Stimulated activated CD4-positive, alpha-beta T cell treated with anti-CD3 and anti-CD28 coated beads, Interleukin-1b, Interleukin-23, amount 100 ng/mL, for 24 hours (primary cell): Measurements from ENCODE around the gene ZNF384.
A peak's percentile ranks its signal among the peaks of the same experiment; 100 is the strongest.
"Not testable (repeated sequence)": the region's sequence is repeated elsewhere in the genome, so short reads cannot be mapped to it uniquely, and the experiment has no call there.

Experiments used
- DNase-seq, 4 experiments: peaks; one replicate each; pipeline ENCODE4 v3.0.0-alpha.2; 2020; ENCODE audit warnings: low read depth in 4 of 4, low spot score in 1 of 4

Gene ZNF384

DNA sequence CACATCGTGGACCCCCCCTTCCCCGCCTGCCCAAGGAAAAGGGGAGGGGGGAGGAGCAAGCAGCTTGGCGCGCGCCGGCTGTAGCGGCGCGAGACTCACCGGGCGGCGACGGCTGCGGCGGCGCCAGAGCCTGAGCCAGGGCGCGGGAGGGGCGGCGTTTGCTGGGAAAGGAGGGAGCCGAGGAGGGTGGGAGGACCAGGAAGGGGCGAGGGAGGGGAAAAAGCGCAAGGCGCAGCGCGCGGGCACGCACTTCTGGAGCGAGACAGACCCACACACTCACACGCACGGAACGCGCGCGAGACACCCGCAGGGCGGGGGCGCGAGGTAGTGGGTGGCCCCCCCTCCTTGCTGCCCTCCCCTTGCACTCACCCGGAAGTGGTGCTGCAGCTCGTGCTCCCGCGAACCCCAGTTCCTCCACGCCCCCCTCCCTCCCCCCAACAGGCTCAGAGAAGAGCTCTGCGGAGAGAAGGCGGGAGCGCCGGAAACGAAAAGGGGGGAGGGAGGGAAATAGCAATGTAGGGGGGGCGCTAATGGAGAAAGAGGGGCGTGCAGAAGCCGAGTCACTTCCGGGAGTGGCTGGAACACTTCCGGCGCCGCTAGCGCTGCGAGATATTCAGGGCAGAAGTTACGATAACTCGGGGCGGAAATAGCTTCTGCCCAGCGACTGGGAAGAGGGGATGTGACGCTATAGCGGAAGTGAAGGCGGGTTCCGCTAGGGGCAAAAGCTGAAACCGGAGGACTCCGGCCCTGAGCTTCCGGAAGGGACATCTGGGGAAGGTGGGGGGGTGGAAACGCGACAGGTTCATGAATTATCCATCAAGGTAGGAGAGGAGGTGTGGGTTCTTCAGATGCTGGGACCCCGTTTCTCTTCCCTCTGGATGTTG is at the start of gene ZNF384:
TSS of gene ZNF384 (minus strand) at position 377 of the 884 bp plus-strand sequence. CDS start 9,855 bp downstream, outside the sequence.
- peak; percentile 79 to 91 (median 90) for DNase-seq

DNA sequence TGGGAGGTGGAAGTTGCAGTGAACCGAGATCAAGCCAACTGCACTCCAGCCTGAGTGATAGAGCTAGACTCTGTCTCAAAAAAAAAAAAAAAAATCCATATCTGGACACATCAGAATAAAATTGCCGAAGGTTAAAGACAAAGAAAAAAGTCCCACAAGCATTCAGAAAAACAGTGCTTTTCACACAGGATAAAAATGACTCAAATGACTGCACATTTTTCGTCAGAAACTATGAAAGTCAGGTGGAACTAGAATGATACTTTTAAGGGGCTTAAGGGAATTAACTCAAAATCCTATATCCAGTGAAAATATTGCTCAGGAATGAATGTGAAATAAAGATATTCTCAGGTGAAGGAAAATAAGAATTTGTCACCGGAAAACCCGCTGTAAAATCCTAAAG is 47.6 kb upstream of the ZNF384 start:
- DNase-seq = no peak

DNA sequence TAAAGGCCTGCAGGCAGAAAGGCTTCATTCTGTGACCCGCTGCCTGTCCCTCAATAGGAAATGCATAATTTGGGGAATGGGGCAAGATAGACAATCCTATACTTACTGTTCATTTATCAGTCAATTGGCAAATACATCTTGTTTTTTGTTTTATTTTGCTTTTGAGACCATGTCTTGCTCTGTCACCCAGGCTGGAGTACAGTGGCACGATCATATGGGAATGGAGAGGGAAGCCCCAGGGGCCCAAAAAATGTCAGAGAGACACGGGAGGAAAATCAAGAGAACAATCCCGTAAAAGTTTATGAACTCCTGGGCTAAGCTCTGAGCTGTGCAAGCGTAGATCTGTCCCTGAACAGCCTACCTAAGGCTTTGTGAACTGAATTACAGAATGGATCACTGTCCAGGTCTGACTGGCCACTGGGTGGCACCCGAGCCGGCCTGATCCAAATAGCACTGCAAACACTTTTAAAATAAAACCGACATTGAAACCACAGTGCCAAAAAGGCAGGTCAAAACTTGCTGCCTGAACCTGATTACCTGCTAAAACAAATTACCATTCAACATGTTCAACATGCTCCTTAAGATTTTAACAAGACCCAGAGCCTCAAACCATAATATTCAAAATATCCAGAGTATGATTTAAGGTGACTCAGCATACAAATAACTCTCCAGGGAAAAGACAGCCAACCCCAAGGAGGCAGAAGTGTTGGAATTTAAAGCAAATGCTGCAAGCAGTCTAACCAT is 46.4 kb upstream of the ZNF384 start:
- no peak for DNase-seq

DNA sequence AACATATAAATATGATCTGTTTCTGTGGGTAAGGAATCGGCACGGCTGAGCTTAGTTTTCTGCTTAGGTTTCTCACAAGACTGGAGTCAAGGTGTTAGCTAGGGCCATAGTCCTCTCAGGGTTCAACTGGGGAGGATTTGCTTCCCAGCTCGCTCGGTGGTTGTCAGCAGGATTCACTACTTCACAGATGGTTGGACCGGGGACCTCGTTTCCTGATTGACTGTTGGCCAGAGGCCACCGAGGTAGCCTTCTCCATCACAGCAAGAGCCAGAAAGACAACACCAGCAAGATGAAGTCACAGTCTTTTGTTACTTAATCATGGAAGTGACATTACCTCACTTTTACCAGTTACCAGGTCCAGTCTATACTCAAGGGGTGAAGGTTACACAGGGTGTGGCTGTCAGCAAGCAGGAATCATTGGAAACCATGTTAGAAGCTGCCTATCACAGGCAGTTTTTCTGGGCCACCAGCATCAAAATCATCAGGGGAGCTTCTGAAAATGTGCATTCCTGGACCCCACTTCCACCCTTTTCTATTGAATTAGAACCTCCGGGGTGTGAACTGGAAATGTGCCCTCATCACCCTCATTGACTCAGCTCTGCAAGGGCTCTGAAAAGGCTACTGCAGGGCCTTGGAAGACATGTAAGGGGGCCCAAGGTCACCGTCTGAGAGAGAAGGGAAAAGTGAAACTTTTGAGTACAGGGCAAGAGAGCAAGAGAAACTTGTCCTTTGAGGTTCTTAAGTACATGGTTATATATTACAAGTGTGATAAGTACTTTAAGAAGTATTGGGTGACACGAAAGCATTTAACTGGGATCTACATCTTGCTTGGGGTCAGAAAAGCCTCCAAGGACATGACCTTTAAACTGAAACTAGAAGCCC is 45.6 kb upstream of the ZNF384 start:
- no peak for DNase-seq

DNA sequence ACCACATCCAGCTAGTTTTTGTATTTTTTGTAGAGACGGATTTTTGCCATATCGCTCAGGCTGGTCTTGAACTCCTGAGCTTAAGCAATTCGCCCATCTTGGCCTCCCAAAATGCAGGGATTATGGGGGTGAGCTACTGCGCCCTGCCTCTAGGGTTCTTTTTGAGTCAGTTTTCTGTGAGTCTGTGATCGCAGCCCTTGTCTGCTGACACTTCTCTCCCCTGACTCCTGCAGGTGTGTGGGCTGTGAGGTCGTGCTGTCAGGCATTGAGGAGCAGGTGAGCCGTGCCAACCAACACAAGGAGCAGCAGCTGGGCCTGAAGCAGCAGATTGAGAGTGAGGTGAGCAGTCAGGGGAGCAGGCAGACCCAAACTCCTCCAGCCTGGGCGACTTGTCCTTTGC is 41.0 kb upstream of the ZNF384 start:
- no peak for DNase-seq

DNA sequence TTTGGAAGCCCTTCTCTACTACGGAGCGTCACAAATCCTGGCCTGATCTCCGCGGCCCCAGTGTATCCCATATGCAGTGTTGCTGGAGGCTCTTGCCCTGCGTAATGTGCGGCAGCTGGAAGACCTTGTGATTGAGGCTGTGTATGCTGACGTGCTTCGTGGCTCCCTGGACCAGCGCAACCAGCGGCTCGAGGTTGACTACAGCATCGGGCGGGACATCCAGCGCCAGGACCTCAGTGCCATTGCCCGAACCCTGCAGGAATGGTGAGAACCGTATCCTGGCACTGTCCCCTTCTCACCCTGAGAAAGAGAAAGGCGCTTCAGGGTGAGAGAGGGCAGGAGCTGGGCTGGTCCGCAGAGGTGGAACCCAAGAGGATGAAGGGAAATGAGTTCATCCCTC is 40.0 kb upstream of the ZNF384 start:
- no peak for DNase-seq

DNA sequence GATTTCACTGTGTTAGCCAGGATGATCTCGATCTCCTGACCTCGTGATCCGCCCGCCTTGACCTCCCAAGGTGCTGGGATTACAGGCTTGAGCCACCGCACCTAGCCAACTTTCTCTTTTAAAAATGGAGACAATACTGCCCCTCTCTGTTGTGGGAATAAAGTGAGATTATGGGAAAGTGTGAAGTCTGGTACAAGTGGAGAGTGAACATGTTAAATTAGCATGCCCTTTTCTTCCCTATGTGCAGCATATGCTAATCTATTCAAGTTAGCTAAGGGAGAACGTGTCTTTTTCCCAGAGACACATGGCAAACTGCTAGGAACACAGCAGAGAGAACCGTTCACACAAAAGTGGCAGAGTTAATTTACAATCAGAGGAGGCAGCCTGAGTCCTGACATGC is 36.2 kb upstream of the ZNF384 start:
- DNase-seq = no peak

DNA sequence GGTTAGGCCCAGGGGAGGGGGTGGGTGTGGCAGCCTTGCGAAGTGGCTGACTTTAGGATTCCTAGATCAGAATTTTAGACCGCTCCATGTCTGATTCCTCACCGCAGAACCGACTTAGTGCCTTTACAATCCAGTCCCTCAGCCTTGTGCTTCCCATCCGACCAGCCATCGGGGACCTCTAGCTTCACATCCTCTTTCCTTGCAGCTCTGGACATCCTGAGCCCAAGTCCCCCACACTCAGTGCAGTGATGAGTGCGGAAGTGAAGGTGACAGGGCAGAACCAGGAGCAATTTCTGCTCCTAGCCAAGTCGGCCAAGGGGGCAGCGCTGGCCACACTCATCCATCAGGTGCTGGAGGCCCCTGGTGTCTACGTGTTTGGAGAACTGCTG is 35.2 kb upstream of the ZNF384 start:
- no peak for DNase-seq

DNA sequence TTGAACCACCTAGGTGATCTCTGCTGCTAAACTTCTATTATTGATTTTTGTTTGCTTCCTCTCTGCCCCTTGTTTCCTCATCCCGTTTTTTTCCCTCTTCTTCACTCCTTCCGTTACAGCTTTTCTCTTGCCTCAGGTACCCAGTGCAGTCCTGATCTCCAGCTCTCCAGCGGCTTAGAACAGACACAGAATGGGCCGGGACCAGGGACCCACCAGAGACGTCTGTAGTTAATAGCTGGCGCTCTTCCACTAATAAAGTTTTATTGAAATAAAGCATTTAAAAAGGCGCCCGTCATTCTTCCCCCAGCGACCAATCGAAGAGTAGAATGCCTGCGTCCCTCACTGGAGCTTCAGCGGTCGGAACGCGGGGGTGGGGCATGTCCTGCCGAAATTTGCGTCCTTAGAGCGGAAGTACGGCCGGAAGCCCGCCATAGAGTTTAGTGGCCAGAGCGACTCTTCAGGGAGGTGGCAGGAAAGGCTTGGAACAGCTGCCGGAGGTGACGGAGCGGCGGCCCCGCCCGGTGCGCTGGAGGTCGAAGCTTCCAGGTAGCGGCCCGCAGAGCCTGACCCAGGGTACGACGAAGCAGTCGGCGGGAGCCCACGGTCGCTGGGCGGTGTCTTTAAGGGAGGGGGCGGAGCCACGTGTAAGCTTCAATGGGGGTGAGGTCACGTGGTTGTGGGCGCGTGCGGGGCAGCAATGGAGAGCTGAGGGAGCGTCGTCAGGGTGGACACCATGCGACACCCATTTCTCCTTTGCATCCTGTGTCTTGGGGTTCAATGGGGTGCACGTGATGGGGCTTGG is 34.6 kb upstream of the ZNF384 start, which contains the start of gene COPS7A:
TSS of gene COPS7A (plus strand) at position 440 of the 802 bp plus-strand sequence. CDS start 611 bp downstream, outside the sequence.
- DNase-seq = peak; percentile 76 to 99 (median 90)

DNA sequence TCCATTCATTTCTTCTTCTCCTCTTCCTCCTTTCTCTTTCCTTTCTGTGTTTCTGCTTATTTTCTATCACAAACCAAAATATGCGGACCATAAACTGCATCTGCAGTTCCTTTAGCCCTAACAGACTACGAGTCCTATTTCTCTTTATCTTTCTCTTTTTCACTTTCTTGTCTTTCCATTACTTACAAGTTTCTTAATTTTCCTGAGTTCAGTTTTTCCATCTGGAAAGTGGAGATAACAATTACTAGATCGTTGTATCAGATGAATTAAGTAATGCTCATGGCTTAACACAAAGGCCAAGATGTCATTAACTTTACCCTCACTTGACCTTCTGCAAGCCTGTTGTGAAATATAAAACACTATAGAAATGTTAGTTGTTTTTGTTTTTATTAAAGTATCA is 33.7 kb upstream of the ZNF384 start:
- DNase-seq = no peak

DNA sequence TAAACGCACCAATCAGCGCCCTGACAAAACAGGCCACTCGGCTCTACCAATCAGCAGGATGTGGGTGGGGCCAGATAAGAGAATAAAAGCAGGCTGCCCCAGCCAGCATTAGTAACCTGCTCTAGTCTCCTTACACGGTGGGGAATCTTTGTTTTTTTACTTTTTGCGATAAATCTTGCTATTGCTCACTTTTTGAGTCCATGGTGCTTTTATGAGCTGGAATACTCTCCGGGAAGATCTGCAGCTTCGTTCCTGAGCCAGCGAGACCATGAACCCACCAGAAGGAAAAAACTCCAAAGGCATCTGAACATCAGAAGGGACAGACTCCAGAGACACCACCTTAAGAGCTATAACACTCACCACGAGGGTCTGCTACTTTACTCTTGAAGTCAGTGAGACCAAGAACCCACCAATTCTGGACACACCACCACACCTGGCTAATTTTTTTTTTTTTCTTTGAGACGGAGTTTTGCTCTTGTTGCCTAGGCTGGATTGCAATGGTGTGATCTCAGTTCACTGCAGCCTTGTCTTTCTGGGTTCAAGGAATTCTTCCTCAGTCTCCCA is 27.8 kb upstream of the ZNF384 start:
- DNase-seq = no peak

DNA sequence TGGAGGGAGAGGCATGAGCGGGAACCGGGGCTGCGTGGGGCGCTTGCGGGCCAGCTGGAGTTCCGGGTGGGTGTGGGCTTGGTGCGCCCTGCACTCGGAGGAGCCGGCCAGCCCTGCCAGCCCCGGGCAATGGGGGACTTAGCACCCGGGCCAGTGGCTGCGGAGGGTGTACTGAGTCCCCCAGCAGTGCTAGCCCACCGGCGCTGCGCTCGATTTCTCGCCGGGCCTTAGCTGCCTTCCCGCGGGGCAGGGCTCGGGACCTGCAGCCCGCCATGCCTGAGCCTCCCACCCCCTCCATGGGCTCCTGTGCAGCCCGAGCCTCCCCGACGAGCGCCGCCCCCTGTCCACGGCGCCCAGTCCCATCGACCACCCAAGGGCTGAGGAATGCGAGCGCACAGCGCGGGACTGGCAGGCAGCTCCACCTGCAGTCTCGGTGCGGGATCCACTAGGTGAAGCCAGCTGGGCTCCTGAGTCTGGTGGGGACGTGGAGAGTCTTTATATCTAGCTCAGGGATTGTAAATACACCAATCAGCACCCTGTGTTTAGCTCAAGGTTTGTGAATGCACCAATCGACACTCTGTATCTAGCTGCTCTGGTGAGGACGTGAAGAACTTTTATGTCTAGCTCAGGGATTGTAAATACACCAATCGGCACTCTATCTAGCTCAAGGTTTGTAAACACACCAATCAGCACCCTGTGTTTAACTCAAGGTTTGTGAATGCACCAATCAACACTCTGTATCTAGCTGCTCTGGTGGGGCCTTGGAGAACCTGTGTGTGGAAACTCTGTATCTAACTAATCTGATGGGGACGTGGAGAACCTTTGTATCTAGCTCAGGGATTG is 27.1 kb upstream of the ZNF384 start:
- DNase-seq = not testable (repeated sequence)

DNA sequence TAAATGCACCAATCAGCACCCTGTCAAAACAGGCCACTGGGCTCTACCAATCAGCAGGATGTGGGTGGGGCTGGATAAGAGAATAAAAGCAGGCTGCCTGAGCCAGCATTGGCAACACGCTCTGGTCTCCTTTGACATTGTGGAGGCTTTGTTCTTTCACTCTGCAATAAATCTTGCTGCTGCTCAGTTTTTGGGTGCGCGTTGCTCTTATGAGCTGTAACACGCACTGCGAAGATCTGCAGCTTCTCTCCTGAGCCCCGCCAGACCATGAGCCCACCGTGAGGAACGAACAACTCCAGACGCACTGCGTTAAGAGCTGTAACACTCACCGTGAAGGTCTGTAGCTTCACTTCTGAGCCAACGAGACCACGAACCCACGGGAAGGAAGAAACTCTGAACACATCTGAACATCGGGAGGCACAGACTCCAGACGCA is 19.8 kb upstream of the ZNF384 start:
- DNase-seq = no peak

DNA sequence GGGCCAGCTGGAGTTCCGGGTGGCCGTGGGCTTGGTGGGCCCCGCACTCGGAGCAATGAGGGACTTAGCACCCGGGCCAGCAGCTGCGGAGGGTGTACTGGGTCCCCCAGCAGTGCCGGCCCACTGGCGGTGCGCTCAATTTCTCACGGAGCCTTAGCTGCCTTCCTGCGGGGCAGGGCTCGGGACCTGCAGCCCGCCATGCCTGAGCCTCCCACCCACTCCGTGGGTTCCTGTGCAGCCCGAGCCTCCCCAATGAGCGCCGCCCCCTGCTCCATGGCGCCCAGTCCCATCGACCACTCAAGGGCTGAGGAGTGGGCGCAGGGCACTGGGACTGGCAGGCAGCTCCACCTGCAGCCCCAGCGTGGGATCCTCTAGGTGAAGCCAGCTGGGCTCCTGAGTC is 19.2 kb upstream of the ZNF384 start:
- not testable (repeated sequence) for DNase-seq

DNA sequence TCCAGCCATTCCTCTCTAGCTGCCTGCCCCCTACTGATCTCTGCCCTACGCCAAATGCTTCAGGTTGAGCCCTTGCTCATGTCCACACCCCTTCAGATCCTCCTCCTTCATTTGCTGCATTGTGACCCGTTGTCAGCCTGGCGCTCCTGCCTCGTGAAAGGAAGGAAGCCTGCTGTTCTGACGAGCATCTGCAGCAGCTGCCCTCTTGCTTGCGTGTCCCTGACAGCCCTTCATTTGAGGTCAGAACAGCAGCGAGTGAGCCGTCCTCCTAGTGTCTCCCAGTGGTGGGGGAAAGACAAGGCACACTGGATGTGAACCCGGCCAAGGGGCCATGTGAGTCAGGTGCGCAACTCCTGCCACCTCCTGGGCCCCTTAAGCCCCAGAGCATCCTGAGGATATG is 14.5 kb upstream of the ZNF384 start:
- DNase-seq = no peak

DNA sequence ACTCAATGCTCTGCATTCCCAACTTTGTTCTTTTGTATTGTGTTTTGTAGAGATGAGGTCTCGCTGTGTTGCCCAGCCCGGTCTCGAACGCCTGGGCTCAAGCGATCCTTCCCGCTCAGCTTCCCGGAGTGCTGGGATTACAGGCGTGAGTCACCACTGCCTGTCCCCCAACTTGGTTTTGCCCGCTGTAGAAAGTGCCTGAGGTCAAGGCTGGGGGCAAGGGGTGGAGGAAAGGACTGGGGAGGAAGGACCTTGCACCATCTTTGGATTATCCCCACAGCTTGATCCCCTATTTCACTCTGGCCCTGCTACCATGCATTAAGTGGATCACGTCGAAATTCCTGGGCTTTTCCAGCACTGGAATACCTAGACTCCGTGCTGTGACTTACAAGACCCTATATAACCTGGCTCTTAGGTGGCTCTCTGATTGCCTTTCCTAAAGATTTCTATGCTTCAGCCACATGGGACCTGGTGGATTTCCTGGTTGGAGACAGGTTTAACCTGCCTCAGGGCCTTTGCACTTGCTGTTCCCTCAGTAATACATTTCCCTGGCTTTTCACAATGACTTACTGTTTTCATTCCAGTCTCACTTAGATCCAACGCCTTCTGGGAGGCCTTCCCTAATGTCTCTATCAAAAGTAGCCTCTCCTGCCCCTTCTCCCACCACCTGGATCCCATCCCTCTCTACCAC is 12.0 kb upstream of the ZNF384 start:
- DNase-seq = no peak

DNA sequence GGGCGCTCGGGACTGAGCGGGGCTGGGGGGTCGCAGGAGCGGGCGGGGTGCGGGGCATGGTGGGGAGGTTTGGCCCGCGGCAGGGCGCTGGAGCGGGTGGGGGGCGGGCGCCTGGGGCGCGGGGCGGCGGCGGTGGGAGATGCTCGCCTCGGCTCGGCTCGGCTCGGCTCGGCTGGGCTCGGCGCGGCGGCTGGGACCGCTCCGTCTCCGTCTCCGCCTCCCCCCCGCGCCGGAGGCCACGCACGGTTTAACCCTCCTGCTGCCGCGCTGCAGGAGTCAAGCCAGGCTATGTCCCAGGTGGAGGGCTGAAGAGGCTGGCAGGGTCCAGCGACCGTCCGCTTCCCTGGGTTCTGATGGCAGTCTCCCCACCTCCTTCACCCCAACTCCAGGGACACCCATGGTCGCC is 11.5 kb upstream of the ZNF384 start, which contains the start of gene PIANP:
TSS of gene PIANP (minus strand) at position 170 of the 406 bp plus-strand sequence. CDS start 2,754 bp downstream, outside the sequence.
- peak in 2 of 4 experiments; percentile 21 to 30 for DNase-seq

DNA sequence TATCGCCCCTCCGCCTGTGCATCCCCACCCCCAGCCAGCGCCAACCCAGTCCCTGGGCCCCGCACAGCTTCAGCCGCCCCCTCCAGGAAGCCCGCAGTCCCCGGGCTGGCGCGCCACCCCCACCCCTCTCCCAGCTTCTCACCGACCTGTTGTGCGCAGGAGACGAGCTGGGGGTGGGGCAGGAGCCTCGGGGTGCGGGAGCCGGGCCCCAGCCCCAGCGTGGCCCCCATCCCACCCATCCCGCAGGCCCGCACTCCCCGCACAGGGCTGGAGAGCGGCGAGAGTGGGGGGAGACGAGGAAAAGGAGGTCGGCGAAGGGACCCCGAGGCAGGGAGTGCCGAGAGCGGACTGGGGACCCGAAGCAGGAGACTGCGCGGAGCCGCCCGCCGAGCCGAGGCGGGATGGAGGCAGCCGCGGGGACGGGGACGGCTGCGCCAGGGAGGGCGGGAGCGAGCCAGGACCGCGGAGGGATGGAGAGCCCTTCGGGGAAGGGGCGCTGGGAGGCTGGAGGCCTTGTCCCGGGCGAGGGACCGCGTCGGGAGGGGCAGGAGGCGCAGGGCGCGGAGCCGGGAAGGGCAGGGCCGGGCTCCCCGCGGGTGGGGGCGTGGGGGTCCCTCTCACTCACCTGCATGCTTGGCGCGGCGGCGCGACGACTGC is 10.9 kb upstream of the ZNF384 start:
- no peak for DNase-seq
